Keratinocyte (primary cell): Measurements from ENCODE around the gene POLD3.

Source experiments
- EZH2 ChIP-seq: IDR thresholded peaks from one replicate; pipeline ENCODE4 v1.6.1; 2012; ENCODE audit warnings: inconsistent platforms, mild to moderate bottlenecking, low read length, moderate library complexity
- TF ChIP-seq, protein P1 (sequence below), 3 experiments: IDR thresholded peaks in 1 of 3; conservative IDR thresholded peaks in 1 of 3; optimal IDR thresholded peaks in 1 of 3; 2 replicates in 2 of 3; 3 replicates in 1 of 3; pipeline versions ENCODE3 to v1.5.1; 2011; ENCODE audit warnings: low read length in 3 of 3, mild to moderate bottlenecking in 3 of 3, moderate library complexity in 2 of 3, control low read depth in 1 of 3, inconsistent platforms in 1 of 3; ENCODE audit not compliant: insufficient read depth in 2 of 3; ENCODE audit errors: extremely low read depth in 1 of 3

- no peak for TF ChIP-seq EZH2
- TF ChIP-seq, protein P1, sequence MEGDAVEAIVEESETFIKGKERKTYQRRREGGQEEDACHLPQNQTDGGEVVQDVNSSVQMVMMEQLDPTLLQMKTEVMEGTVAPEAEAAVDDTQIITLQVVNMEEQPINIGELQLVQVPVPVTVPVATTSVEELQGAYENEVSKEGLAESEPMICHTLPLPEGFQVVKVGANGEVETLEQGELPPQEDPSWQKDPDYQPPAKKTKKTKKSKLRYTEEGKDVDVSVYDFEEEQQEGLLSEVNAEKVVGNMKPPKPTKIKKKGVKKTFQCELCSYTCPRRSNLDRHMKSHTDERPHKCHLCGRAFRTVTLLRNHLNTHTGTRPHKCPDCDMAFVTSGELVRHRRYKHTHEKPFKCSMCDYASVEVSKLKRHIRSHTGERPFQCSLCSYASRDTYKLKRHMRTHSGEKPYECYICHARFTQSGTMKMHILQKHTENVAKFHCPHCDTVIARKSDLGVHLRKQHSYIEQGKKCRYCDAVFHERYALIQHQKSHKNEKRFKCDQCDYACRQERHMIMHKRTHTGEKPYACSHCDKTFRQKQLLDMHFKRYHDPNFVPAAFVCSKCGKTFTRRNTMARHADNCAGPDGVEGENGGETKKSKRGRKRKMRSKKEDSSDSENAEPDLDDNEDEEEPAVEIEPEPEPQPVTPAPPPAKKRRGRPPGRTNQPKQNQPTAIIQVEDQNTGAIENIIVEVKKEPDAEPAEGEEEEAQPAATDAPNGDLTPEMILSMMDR (optimal IDR thresholded peaks at IDR 0.05 in 1 of 3, IDR thresholded peaks at IDR 0.05 in 1 of 3, conservative IDR thresholded peaks at IDR 0.05 in 1 of 3; ENCODE audit: extremely low read depth in 1 of 3, insufficient read depth in 2 of 3, low read length in 3 of 3), result no peak
Observed at GRCh38 chr11:74646215-74646614, 53.8 kb downstream of the POLD3 start.
